ENCODE data around the gene TMEM167B. TPM values are rescaled to one million over a fixed set of nuclear protein-coding genes. Genes with fewer than 3 reads are reported as not detected.
A peak's percentile ranks its signal among the peaks of the same experiment; 100 is the strongest.

TMEM167B gene
- total RNA-seq, 1 experiment from 2014 or later, result 26.4 TPM

DNA sequence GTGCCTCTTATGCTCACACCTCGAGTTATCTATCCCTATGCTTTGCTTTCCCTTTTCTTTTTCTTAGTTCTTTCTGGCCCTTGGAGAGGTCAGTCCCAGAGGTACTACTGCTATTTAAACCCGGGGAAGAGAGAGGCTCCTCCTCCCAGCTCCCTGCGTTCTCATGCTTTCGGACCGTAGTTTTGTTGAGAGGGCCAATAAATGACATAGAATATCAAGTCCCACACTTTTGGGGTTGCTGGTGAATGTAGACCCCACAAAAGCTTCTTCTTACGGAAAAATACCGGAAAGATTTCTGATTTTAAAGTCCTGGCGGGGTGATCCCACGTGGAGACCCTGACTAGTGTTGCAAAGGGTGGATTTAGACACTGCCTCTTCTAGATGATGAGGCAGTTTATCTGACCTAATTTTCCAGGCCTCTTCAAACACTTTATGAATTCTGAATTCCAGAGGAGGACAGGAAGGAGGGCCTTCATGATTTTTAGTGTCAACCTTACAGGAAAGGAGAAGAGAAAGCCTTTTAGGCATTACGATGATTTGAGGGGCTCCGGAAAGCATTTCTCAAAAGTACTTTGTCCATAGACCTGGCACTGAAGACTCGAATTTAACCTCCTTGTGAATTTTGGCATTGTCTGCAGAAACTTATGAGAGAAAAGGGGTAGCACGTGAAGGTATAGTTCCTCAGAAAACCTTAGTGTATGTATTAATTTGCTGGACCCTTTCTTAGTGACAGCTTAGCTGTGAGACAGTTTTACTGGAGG, 694 bp downstream of the TMEM167B start:
- Histone ChIP-seq H3K4me3 (ENCODE audit: low read depth, low read length, poor library complexity, severe bottlenecking) (peak overlapping the region; percentile 78), H3K36me3 (ENCODE audit: insufficient read depth, low read length, poor library complexity, severe bottlenecking) (peaks cover 23% of the 10 kb centered on the region), H3K27me3 (replicated peaks; ENCODE audit: insufficient read depth, low read depth, low read length, poor library complexity) (no peaks in the 10 kb centered on the region), H3K9me3 (ENCODE audit: low read depth, low read length, poor library complexity, severe bottlenecking) (no peaks in the 10 kb centered on the region), H3K27ac (ENCODE audit: low read depth, low read length, poor library complexity, severe bottlenecking) (peak overlapping the region; percentile 81), H3K4me1 (ENCODE audit: insufficient read depth, low read length, poor library complexity, severe bottlenecking) (peaks cover 11% of the 10 kb centered on the region)
- POLR2A ChIA-PET (ENCODE audit: low non-redundant PET), result interaction anchor here (1.0 kb wide), 1 partner anchor 9 kb away, joined by 4 read pairs; no protein-coding TSS in a partner anchor
- TF ChIP-seq EZH2 (IDR thresholded peaks at IDR 0.05; ENCODE audit: borderline replicate concordance, low read depth, low read length, poor library complexity, severe bottlenecking) (no peak), CTCF (conservative IDR thresholded peaks at IDR 0.05; ENCODE audit: low read depth, low read length) (no peak)
- CTCF ChIA-PET, result interaction anchor here (0.7 to 1.8 kb wide), 2 partner anchors 9 to 99 kb away, joined by 4 to 12 read pairs; no protein-coding TSS in a partner anchor
- TSS peak; percentile 63 for BruUV-seq (replicated peaks)
- intact Hi-C loops (cut with micrococcal nuclease; ENCODE audit: unreplicated experiment), result no loop called here
- DNase-seq (ENCODE audit: low spot score), result peak; percentile 62

GRCh38 chr1:109091839-109092193, 1.3 kb downstream of the TMEM167B start:
- ChIA-PET CTCF (interaction anchor here (0.7 kb wide), 1 partner anchor 8 kb away, joined by 3 read pairs; no protein-coding TSS in a partner anchor), POLR2A (ENCODE audit: low non-redundant PET) (no interaction called here)
- H3K4me1 ChIP-seq (ENCODE audit: insufficient read depth, low read length, poor library complexity, severe bottlenecking), result peaks cover 11% of the 10 kb centered on the region
- no peak for TF ChIP-seq CTCF (conservative IDR thresholded peaks at IDR 0.05; ENCODE audit: low read depth, low read length)
- TF ChIP-seq EZH2 (IDR thresholded peaks at IDR 0.05; ENCODE audit: borderline replicate concordance, low read depth, low read length, poor library complexity, severe bottlenecking), result no peak
- peak overlapping the region; percentile 78 for H3K4me3 ChIP-seq (ENCODE audit: low read depth, low read length, poor library complexity, severe bottlenecking)
- intact Hi-C loops (cut with micrococcal nuclease; ENCODE audit: unreplicated experiment), result no loop called here
- H3K36me3 ChIP-seq (ENCODE audit: insufficient read depth, low read length, poor library complexity, severe bottlenecking), result peaks cover 23% of the 10 kb centered on the region
- DNase-seq (ENCODE audit: low spot score), result no peak
- no peaks in the 10 kb centered on the region for H3K9me3 ChIP-seq (ENCODE audit: low read depth, low read length, poor library complexity, severe bottlenecking)
- BruUV-seq (replicated peaks), result no TSS peak
- H3K27ac ChIP-seq (ENCODE audit: low read depth, low read length, poor library complexity, severe bottlenecking), result peak overlapping the region; percentile 81
- no peaks in the 10 kb centered on the region for H3K27me3 ChIP-seq (replicated peaks; ENCODE audit: insufficient read depth, low read depth, low read length, poor library complexity)

DNA sequence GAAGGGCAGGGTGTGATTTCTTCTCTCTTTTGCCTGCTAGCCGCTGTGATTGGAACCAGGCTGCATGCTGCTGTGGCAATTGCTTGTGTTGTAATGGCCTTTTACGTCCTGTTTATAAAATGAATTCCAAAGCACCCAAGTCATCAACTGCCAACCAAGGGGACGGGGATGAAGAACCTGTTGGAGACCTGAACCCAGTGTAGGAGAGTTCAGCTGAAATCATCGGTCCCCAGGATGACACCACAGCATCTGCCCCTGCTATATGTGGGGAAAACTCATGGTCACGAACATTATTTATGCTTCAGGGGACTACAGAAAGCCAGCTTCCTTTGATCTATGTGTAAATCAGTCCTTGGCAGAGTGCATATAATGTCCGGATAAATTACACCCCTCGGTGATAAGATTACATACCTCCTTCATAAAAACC, 3.8 kb downstream of the TMEM167B start:
- no peak overlapping the region for H3K27ac ChIP-seq (ENCODE audit: low read depth, low read length, poor library complexity, severe bottlenecking)
- H3K4me3 ChIP-seq (ENCODE audit: low read depth, low read length, poor library complexity, severe bottlenecking), result no peak overlapping the region
- POLR2A ChIA-PET (ENCODE audit: low non-redundant PET), result no interaction called here
- intact Hi-C loops (cut with micrococcal nuclease; ENCODE audit: unreplicated experiment), result no loop called here
- H3K9me3 ChIP-seq (ENCODE audit: low read depth, low read length, poor library complexity, severe bottlenecking), result no peaks in the 10 kb centered on the region
- DNase-seq (ENCODE audit: low spot score), result no peak
- no TSS peak for BruUV-seq (replicated peaks)
- H3K36me3 ChIP-seq (ENCODE audit: insufficient read depth, low read length, poor library complexity, severe bottlenecking), result peaks cover 23% of the 10 kb centered on the region
- peaks cover 11% of the 10 kb centered on the region for H3K4me1 ChIP-seq (ENCODE audit: insufficient read depth, low read length, poor library complexity, severe bottlenecking)
- CTCF ChIA-PET, result no interaction called here
- TF ChIP-seq CTCF (conservative IDR thresholded peaks at IDR 0.05; ENCODE audit: low read depth, low read length) (no peak), EZH2 (IDR thresholded peaks at IDR 0.05; ENCODE audit: borderline replicate concordance, low read depth, low read length, poor library complexity, severe bottlenecking) (no peak)
- H3K27me3 ChIP-seq (replicated peaks; ENCODE audit: insufficient read depth, low read depth, low read length, poor library complexity), result no peaks in the 10 kb centered on the region
